ENCODE data around the gene KCTD5.
"Not testable (repeated sequence)": the region's sequence is repeated elsewhere in the genome, so short reads cannot be mapped to it uniquely, and the experiment has no call there.

DNA sequence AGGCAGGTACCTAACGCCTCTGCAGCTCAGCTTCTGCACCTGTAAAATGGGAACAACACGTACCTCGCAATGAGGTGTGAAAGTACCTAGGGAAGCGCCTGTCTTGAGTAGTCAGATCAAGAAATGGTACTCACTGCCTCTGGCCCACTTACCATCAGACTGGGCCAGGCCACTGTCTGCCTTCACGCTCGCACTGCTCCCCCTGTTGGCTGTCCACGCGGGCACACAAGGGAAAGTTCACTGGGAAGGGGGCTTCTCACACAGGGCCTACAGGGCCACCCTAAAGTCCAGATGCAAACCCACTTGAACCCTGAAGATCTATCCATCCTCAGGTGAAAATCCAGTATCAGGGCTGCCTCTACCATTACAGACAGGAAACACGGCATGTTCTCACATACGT is 11.1 kb upstream of the KCTD5 start:
- TF ChIP-seq, protein P1, sequence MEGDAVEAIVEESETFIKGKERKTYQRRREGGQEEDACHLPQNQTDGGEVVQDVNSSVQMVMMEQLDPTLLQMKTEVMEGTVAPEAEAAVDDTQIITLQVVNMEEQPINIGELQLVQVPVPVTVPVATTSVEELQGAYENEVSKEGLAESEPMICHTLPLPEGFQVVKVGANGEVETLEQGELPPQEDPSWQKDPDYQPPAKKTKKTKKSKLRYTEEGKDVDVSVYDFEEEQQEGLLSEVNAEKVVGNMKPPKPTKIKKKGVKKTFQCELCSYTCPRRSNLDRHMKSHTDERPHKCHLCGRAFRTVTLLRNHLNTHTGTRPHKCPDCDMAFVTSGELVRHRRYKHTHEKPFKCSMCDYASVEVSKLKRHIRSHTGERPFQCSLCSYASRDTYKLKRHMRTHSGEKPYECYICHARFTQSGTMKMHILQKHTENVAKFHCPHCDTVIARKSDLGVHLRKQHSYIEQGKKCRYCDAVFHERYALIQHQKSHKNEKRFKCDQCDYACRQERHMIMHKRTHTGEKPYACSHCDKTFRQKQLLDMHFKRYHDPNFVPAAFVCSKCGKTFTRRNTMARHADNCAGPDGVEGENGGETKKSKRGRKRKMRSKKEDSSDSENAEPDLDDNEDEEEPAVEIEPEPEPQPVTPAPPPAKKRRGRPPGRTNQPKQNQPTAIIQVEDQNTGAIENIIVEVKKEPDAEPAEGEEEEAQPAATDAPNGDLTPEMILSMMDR (IDR thresholded peaks at IDR 0.05): peak in 1 of 6 experiments; percentile 18
- not testable (repeated sequence) for TF ChIP-seq POLR2A (IDR thresholded peaks at IDR 0.05)
